ENCODE measurements around the gene TAOK1. TPM values are rescaled to one million over a fixed set of nuclear protein-coding genes. Genes with fewer than 3 reads are reported as not detected.

TAOK1 gene
- total and polyA plus RNA-seq, 2 of the 13 experiments (the other 11 are each of a cell fraction or from before 2014, with no cell fraction given), result 14.1 to 23.0 TPM

DNA sequence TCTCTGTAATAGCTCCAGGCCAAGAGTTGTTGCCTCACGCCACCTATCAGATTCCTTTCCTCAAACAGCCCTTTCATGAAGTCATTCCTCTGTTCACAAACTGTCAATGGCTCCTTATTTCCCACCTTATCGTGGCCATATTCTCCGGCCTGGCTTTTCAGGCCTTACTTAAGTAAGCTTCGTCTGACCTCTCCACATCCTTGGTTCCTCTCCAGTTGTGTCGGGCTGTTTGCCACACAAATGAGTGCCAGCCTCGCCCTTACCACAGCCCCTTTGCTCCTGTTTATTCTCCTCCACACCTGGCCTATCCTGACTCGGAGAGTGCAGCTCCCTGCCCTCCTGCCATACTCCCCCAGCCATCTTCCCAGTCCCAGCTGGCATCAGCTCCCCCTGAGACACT lies 180.4 kb downstream of the TAOK1 start:
- POLR2A ChIA-PET, result no interaction called here
- WGBS (ENCODE audit: low lambda C conversion rate), result 95% methylated on average over 7 of the region's 7 CpGs
- no peak for FAIRE-seq

More for the DNA sequence above, 180.4 kb downstream of the TAOK1 start:
- peaks cover 37% of the 10 kb centered on the region for H3K4me1 ChIP-seq (ENCODE audit: insufficient read depth, low read length)
- in situ Hi-C loops (cut with HindIII; ENCODE audit: extremely low pct_ligation_motif_present, low pct_unique_long_range_greater_than_20kb), result no loop called here
- H3K9ac ChIP-seq (ENCODE audit: insufficient read depth, low read depth, low read length), result no peak overlapping the region
- ATAC-seq (no peak), DNase-seq (ENCODE audit: low spot score) (no peak)
- H3K9me3 ChIP-seq (ENCODE audit: low read length), result no peaks in the 10 kb centered on the region
- CTCF ChIA-PET (ENCODE audit: low intra/inter-chr PET ratio, low total read pairs), result no interaction called here
- H3K79me2 ChIP-seq (ENCODE audit: insufficient read depth, low read length), result no peaks in the 10 kb centered on the region
- no peaks in the 10 kb centered on the region for H4K20me1 ChIP-seq (ENCODE audit: insufficient read depth, low read length)
- TF ChIP-seq, protein P1, sequence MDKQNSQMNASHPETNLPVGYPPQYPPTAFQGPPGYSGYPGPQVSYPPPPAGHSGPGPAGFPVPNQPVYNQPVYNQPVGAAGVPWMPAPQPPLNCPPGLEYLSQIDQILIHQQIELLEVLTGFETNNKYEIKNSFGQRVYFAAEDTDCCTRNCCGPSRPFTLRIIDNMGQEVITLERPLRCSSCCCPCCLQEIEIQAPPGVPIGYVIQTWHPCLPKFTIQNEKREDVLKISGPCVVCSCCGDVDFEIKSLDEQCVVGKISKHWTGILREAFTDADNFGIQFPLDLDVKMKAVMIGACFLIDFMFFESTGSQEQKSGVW (CRISPR knock-in tag; IDR thresholded peaks at IDR 0.05; ENCODE audit: borderline replicate concordance), result no peak
- TF ChIP-seq, protein P2, sequence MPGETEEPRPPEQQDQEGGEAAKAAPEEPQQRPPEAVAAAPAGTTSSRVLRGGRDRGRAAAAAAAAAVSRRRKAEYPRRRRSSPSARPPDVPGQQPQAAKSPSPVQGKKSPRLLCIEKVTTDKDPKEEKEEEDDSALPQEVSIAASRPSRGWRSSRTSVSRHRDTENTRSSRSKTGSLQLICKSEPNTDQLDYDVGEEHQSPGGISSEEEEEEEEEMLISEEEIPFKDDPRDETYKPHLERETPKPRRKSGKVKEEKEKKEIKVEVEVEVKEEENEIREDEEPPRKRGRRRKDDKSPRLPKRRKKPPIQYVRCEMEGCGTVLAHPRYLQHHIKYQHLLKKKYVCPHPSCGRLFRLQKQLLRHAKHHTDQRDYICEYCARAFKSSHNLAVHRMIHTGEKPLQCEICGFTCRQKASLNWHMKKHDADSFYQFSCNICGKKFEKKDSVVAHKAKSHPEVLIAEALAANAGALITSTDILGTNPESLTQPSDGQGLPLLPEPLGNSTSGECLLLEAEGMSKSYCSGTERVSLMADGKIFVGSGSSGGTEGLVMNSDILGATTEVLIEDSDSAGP (CRISPR knock-in tag; IDR thresholded peaks at IDR 0.05; ENCODE audit: borderline replicate concordance), result no peak
- TF ChIP-seq PRDM15 (CRISPR knock-in tag; IDR thresholded peaks at IDR 0.05), result no peak
- H3K36me3 ChIP-seq (replicated peaks in 1 of 2; ENCODE audit: control insufficient read depth in 1 of 2, insufficient read depth in 2 of 2, low read length in 2 of 2), result no peaks in the 10 kb centered on the region; a peak in 1 of 5 replicates
- no peak overlapping the region for H2AFZ ChIP-seq (ENCODE audit: low read length)
- intact Hi-C loops (cut with micrococcal nuclease; ENCODE audit: unreplicated experiment), result no loop called here
- no TSS peak for BruUV-seq (replicated peaks)
- no peaks in the 10 kb centered on the region for H3K27me3 ChIP-seq (ENCODE audit: control insufficient read depth in 1 of 2, insufficient read depth in 2 of 2, low read length in 2 of 2)
- no peak overlapping the region for H3K4me2 ChIP-seq (ENCODE audit: low read depth, low read length)
- no peak overlapping the region for H3K4me3 ChIP-seq (replicated peaks in 1 of 3; ENCODE audit: insufficient read depth in 1 of 3, low read depth in 2 of 3, low read length in 3 of 3)
- no peak overlapping the region for H3K27ac ChIP-seq (ENCODE audit: extremely low read length, insufficient read depth, low read length)

Data from HepG2 (cell line).